ENCODE results near the gene EPHB2.

DNA sequence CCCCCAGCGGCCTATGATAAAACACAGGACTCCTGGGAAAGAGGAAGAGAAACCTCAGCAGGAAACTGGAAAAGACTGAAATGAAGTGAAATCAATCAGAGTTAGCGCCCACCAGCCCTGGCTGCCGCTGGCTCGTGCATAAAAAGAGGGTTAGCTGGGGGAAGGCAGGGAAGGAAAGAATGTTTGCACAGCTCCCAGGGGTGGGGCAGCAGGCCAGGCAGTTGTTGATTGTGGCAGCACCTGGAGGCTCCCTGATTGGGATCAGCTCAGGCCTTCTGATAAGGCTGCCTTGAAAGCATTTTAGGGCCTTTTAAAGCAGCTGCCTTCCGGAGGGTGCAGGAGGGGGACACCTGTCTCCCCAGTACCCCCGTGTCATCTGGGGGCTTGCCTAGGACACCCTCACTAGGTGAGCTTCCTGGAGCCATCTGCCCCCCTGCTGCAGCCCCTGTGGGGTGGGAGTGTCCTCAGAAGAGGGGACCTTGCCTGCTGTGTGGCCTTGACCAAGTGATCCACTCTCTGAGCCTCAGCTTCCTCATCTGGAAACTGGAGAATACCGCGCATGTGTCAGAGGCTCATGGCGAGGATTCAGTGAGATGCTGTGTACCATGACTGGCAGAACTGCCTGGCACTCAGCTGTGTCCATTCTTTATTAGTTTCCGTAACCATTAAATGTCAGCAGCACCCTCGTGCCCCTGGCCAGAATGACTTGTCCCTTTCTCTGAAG, 6.6 kb downstream of the EPHB2 start:
- no peak for TF ChIP-seq POLR2AphosphoS5 (IDR thresholded peaks at IDR 0.05; ENCODE audit: borderline replicate concordance, low read depth, low read length)
- no peak for TF ChIP-seq EZH2 (IDR thresholded peaks at IDR 0.05)
- no peak for TF ChIP-seq FOXP2 (optimal IDR thresholded peaks at IDR 0.05; ENCODE audit: control extremely low read depth, extremely low read length, insufficient read depth)

Measured in SK-N-MC (cell line).